Skeletal muscle satellite cell (primary cell): ENCODE measurements around the gene AUTS2.

ENCODE experiments used
- H3K27me3 ChIP-seq: 2 replicates; pipeline ENCODE4 v1.7.0; 2013; ENCODE audit warnings: low read length; ENCODE audit not compliant: control insufficient read depth, insufficient read depth
- H3K36me3 ChIP-seq: 2 replicates; pipeline ENCODE4 v1.7.0; 2013; ENCODE audit warnings: mild to moderate bottlenecking, control low read depth, low read length; ENCODE audit not compliant: insufficient read depth
- H3K4me1 ChIP-seq: 2 replicates; pipeline ENCODE4 v1.7.0; 2013; ENCODE audit warnings: low read length; ENCODE audit not compliant: control insufficient read depth, insufficient read depth
- H3K4me2 ChIP-seq: 2 replicates; pipeline ENCODE4 v1.7.0; 2013; ENCODE audit warnings: mild to moderate bottlenecking, low read length
- H3K4me3 ChIP-seq: 2 replicates; pipeline ENCODE4 v1.7.0; 2013; ENCODE audit warnings: low read length
- H3K9ac ChIP-seq: 2 replicates; pipeline ENCODE4 v1.7.0; 2013; ENCODE audit warnings: mild to moderate bottlenecking, low read depth, low read length, moderate library complexity
- H3K9me3 ChIP-seq: replicated peaks from 2 replicates; pipeline ENCODE4 v1.7.0; 2013; ENCODE audit warnings: mild to moderate bottlenecking, control low read depth, low read length

Gene AUTS2

DNA sequence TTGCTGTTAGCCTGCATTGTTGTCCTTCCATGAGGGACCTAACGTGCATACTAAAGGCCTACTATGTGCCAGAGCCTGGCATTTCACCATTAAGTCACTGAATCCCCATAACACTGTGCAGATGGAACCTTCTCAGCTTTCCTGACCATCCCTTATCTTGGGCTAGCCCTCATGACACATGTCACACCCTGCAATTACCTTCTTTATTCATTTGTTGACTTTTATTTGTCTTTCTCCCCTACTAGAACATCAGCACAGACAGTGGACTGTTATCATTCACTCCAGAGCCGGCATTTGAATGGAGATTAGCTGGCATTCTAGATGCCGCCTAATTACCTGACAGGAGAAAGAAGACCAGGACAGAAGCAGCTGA lies 1062.5 kb downstream of the AUTS2 start:
- H3K27me3 ChIP-seq = no peaks in the 10 kb centered on the region
- no peaks in the 10 kb centered on the region for H3K9me3 ChIP-seq
- no peaks in the 10 kb centered on the region for H3K36me3 ChIP-seq
- H3K4me2 ChIP-seq = no peak overlapping the region
- H3K4me1 ChIP-seq = no peaks in the 10 kb centered on the region
- no peak overlapping the region for H3K4me3 ChIP-seq
- H3K9ac ChIP-seq = no peak overlapping the region

DNA sequence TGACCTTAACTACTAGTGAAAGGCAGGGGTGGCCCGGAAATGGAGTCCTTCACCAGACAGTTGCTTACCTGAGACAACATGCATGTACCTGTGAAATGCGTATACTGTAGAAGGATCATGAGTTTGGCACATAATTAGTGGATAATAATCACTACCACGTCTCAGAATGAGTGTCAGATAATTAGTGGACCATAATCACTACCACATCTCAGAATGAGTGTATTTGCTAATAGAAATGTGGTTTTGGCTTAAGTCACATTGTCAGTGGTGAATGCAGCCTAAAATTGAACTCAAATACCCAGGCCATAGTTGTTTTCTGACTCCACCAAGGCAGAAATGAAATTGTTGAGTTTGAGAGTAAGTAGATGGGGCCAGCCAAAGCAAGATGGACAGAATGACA lies 1065.4 kb downstream of the AUTS2 start:
- Histone ChIP-seq H3K9ac (no peak overlapping the region), H3K4me2 (no peak overlapping the region), H3K9me3 (no peaks in the 10 kb centered on the region), H3K4me3 (no peak overlapping the region), H3K36me3 (no peaks in the 10 kb centered on the region), H3K4me1 (no peaks in the 10 kb centered on the region), H3K27me3 (peaks cover 5% of the 10 kb centered on the region)

DNA sequence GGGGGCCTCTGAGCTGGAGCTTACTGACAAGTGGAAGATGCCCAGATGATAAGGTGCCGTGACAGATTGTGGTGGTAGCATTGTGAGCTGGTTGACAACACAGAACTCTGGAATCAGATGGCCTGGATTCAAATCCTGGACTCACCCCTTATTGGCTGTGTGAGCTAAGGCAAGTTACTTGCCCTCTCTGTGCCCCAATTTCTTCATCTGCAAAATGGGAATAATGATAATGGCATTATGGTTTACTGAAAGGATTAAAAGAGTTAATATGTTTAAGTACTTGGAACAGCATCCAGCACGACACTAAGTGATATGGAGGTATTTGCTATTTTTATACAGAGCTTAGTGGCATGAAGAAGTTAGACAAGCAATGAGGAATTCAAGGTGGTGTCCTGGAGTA lies 1067.7 kb downstream of the AUTS2 start:
- Histone ChIP-seq H3K9ac (no peak overlapping the region), H3K27me3 (peaks cover 10% of the 10 kb centered on the region), H3K36me3 (no peaks in the 10 kb centered on the region), H3K4me1 (no peaks in the 10 kb centered on the region), H3K4me3 (no peak overlapping the region), H3K9me3 (no peaks in the 10 kb centered on the region), H3K4me2 (no peak overlapping the region)

DNA sequence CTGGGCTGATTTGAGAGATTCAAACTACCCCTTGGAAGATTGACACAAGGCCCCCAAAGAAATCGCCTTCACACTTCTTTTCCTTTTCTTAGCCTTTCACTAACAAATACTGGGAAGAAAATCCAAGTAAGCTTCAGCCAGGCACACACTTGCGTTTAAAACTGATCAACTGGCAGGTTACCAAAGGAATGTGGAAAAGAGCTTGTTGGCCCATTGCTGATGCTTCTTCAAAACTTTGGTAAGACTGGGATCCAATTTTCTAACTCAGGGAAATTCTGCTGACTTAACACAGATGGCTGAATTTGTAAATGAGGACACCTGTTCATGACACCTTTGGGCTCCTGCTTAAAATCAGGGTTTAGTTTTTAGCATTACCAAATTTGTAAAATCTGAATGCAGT lies 1069.1 kb downstream of the AUTS2 start:
- Histone ChIP-seq H3K4me2 (no peak overlapping the region), H3K4me3 (no peak overlapping the region)

DNA sequence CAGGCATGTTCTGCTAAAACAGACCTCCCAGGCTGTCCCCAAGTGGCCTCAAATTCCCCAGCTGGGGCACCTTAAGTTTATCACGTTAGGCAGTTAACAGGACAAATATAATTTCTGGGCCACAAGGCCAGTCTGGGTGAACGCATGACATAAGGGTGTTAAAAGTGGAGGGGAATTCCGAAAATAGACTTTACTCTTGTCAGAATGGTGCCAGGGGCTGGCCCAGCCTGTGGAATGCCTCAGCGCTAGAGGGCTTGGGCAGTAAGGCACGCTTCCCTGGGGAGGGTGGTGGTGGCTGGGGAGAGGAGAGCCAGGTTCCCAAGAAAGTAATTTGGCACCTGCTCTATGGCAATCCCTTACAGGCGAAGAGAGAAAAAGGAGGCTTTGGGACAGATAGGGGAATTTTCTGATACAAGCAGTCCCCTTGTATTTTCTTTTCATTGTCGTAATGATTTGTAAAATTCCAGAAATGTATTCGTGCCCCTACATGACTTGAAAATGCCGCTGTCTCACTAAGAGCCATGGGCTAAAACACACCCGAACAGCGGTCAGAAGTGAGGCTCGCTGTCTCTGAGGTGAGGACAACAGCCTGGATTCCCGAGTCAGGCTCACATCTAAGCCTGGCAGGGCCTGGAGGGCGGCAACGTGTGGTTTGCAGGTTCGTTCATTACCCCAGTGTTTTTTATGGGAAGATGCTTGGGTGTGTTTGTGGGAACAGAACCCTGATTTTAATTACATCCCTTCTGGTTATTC lies 1070.5 kb downstream of the AUTS2 start:
- H3K4me1 ChIP-seq = no peaks in the 10 kb centered on the region
- no peaks in the 10 kb centered on the region for H3K36me3 ChIP-seq
- H3K9ac ChIP-seq = no peak overlapping the region
- no peak overlapping the region for H3K4me3 ChIP-seq
- H3K9me3 ChIP-seq = no peaks in the 10 kb centered on the region
- H3K27me3 ChIP-seq = peaks cover 10% of the 10 kb centered on the region
- no peak overlapping the region for H3K4me2 ChIP-seq

More for the DNA sequence above, 1069.1 kb downstream of the AUTS2 start:
- H3K9me3 ChIP-seq = no peaks in the 10 kb centered on the region
- peaks cover 10% of the 10 kb centered on the region for H3K27me3 ChIP-seq
- H3K4me1 ChIP-seq = no peaks in the 10 kb centered on the region
- no peaks in the 10 kb centered on the region for H3K36me3 ChIP-seq
- no peak overlapping the region for H3K9ac ChIP-seq

DNA sequence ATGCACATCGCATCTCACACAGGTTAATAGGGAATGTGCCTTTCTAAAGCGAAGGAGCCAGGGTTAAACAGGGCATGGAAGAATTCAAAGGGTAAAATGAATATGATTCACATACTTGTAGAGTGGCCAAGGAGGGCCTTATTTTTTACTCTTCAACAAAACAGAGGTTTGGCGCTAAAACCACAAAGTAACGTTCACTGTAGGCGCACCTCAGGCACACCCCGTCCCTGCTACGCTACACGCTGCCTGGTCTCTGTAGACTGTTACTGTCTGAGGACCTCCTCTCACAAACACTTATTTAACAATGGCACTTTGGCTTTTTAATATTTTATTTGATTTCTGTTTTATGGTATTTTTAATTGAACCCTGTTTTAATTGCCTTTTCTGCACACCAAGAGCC lies 1071.6 kb downstream of the AUTS2 start:
- Histone ChIP-seq H3K4me1 (no peaks in the 10 kb centered on the region), H3K27me3 (peaks cover 10% of the 10 kb centered on the region), H3K36me3 (no peaks in the 10 kb centered on the region), H3K4me3 (no peak overlapping the region), H3K9me3 (no peaks in the 10 kb centered on the region), H3K4me2 (no peak overlapping the region), H3K9ac (no peak overlapping the region)

DNA sequence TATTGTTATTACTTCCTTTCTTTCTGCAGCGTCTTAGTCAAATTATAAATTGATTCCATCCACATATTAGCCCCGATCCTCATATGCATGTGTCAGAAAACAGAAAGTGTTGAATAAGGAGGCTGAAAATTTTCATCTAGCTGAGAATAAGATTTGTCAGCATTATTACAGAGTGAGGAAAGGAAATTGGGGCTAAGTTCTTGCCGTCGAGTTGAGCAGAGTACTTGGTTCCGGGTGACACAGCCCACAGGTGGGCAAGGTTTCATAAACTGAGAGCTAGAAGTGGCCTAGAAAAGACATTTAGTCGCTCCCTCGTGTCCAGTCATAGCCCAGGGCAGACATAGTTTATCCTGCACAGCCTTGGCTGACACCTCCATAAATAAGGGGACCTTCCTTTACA lies 1072.0 kb downstream of the AUTS2 start:
- Histone ChIP-seq H3K4me3 (no peak overlapping the region), H3K27me3 (peaks cover 10% of the 10 kb centered on the region), H3K4me1 (no peaks in the 10 kb centered on the region), H3K9me3 (no peaks in the 10 kb centered on the region), H3K4me2 (no peak overlapping the region), H3K9ac (no peak overlapping the region), H3K36me3 (no peaks in the 10 kb centered on the region)

DNA sequence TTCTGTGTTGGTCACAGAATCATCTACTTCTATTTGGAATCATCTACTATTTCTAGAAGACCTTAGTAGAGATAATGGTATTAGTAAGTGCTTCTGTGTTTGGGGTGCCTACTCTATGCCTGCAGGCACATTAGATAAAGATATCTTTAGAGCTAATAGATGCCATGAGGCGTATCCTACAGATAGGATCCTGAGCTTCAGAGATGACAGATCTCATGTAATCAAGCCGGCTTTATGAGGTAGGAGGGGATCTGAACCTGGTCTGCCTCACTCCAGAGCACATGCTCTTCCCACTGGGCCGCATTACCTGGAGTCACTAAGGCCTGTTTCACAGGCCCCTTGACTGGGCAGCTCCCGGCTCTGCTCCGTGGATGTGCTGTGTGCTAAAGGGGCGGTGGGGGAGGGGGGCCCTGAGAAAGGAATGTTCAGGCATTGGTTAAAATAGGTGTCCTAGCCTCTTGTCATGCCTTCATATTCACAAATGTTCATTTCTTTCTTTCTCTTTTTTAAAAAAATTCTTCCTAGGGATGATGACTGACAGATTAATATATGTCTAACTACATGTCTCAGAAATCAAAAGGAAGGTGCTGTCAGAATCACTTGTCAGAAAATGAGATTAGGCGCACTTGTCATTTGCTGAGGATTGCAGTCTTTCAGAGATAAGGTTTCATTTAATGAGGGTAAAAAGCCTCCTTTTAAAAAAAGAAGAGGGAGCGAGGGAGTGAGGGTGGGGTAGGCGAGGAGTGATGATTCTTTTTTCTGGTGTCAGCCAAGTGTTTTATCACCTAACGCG lies 1075.7 kb downstream of the AUTS2 start:
- H3K4me3 ChIP-seq = no peak overlapping the region
- no peaks in the 10 kb centered on the region for H3K9me3 ChIP-seq
- no peak overlapping the region for H3K9ac ChIP-seq
- peaks cover 2% of the 10 kb centered on the region for H3K27me3 ChIP-seq
- no peaks in the 10 kb centered on the region for H3K4me1 ChIP-seq
- no peaks in the 10 kb centered on the region for H3K36me3 ChIP-seq
- H3K4me2 ChIP-seq = no peak overlapping the region

DNA sequence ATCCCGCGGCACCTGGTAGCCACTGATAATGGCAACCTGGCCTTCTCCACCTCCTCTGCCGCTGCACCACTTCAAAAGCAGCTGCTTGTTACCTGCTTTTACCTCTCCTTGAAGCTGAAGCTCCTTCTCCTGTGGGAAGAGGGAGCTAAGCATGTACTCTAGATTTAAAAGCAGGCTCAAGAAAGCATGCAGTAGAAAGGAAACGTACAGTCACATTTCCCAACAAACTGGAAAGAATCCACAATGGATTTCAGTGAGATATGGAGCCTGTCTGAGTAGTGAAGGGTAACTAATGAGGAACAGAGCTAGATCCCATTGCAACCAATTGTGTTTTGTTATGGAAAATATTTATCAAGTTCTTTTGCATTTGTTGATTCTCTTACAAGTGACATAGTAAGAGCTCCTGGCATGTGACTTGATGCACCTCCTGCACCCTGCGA lies 1076.3 kb downstream of the AUTS2 start:
- Histone ChIP-seq H3K4me1 (no peaks in the 10 kb centered on the region), H3K36me3 (no peaks in the 10 kb centered on the region), H3K27me3 (no peaks in the 10 kb centered on the region), H3K9me3 (no peaks in the 10 kb centered on the region), H3K4me2 (no peak overlapping the region), H3K9ac (no peak overlapping the region), H3K4me3 (no peak overlapping the region)

DNA sequence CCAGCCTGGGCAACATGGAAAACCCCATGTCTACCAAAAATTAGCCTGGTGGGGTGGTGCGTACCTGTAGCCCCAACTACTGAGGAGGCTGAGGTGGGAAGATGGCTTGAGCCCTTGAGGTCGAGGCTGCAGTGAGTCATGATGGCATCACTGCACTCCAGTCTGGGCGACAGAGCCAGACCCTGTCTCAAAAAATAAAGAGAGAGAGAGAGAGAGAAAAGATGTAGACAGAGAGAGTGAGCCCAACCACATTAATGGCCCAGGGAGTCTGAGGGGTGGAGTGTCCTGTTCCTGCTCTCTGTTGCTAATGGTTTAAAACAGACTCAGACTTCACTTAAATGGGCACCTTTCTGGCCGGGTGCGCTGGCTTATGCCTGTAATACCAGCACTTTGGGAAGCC lies 1078.0 kb downstream of the AUTS2 start:
- no peaks in the 10 kb centered on the region for H3K27me3 ChIP-seq
- H3K36me3 ChIP-seq = no peaks in the 10 kb centered on the region
- no peak overlapping the region for H3K4me3 ChIP-seq
- H3K4me1 ChIP-seq = no peaks in the 10 kb centered on the region
- H3K9me3 ChIP-seq = no peaks in the 10 kb centered on the region
- H3K4me2 ChIP-seq = no peak overlapping the region
- H3K9ac ChIP-seq = no peak overlapping the region

DNA sequence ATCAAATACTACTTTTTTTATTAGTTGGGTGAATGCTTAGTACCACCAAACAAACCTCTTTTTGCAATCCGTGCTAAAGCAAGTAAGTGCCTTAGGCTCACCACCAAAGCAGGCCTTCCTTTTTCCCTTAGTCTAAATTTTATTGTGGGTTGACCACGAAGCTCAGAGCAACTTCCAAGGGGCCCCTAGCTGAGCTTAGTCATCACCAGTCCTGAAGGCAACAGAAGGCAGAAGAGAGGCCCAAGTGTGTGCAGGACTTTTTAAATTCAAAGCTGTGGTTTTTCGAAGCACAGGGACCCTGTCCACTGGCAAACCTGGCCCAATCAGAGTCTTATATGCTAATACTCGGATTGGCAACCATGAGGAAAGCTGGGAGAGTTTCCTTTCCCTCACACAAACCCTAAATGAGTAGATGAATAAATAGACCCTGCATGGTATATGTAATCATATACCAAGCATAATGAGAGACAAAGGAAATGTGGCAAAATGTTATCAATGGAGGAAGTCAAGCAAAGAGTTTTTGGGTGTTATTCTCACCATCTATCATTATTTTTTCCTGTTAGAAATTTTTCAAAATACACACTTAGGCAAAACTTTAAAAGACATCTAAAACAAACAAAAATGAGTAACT lies 1080.5 kb downstream of the AUTS2 start:
- Histone ChIP-seq H3K9ac (no peak overlapping the region), H3K4me2 (no peak overlapping the region), H3K27me3 (no peaks in the 10 kb centered on the region), H3K4me1 (no peaks in the 10 kb centered on the region), H3K36me3 (no peaks in the 10 kb centered on the region), H3K4me3 (no peak overlapping the region), H3K9me3 (no peaks in the 10 kb centered on the region)
